Upper lobe of left lung (tissue), 6 donors: ENCODE measurements around the gene FAM180B. TPM values are rescaled to one million over a fixed set of nuclear protein-coding genes. Genes with fewer than 3 reads are reported as not detected.

Experiments
- ATAC-seq, 2 donors: fragments of 200-7000 bp; cut with Tn5 transposase; one replicate each; pipeline ENCODE4 v1.9.1; 2022; ENCODE audit warnings: mild to moderate bottlenecking in 2 of 2, moderate library complexity in 2 of 2; ENCODE audit not compliant: low FRiP score in 2 of 2
- DNase-seq, 2 donors: peaks; one replicate each; pipeline ENCODE4 v3.0.0-alpha.2; 2019 to 2020
- H3K27ac ChIP-seq, 4 donors: fragments of 200-600 bp; sonication (generic); one replicate each; pipeline ENCODE4 v1.5.1; 2016 to 2019
- H3K27me3 ChIP-seq, 4 donors: fragments of 200-600 bp; sonication (generic); one replicate each; pipeline ENCODE4 v1.5.1; 2017 to 2019
- H3K36me3 ChIP-seq, 4 donors: fragments of 200-600 bp; sonication (generic); one replicate each; pipeline ENCODE4 v1.5.1; 2016 to 2019
- H3K4me1 ChIP-seq, 4 donors: fragments of 200-600 bp; sonication (generic); one replicate each; pipeline ENCODE4 v1.5.1; 2018 to 2019
- H3K4me3 ChIP-seq, 4 donors: fragments of 200-600 bp; sonication (generic); one replicate each; pipeline ENCODE4 v1.5.1; 2017 to 2019; ENCODE audit warnings: mild to moderate bottlenecking in 2 of 4, moderate library complexity in 1 of 4
- H3K9me3 ChIP-seq, 4 donors: fragments of 200-600 bp; sonication (generic); one replicate each; pipeline ENCODE4 v1.5.1; 2018 to 2019
- EP300 ChIP-seq, 4 donors: sonication (generic); formaldehyde crosslinking; IDR thresholded peaks; one replicate each; pipeline ENCODE4 v1.5.1; 2017; ENCODE audit warnings: antibody characterized with exemption in 4 of 4, control low read depth in 2 of 4
- POLR2A ChIP-seq, 4 donors: fragments of 450-650 bp; IDR thresholded peaks; one replicate each; pipeline ENCODE4 v1.5.1; 2016 to 2017; ENCODE audit warnings: antibody characterized with exemption in 4 of 4, mild to moderate bottlenecking in 2 of 4
- POLR2AphosphoS5 ChIP-seq, 2 donors: sonication (generic); formaldehyde crosslinking; IDR thresholded peaks; one replicate each; pipeline ENCODE4 v1.5.1; 2017; ENCODE audit warnings: antibody characterized with exemption in 2 of 2
- WGBS, 2 donors: methylation state at CpG; one replicate each; pipeline ENCODE4 v1.1.5; 2017 to 2018; 5-methylcytosine and 5-hydroxymethylcytosine counted together
- total RNA-seq, 6 donors: library from RNA; depleted of rRNA in 4 of 6; stranded (reverse); fragments of >200 nt in 4 of 6; gene quantifications; one replicate each; pipeline versions ENCODE4 v1.1.0 to v1.2.1, GENCODE V29; 2016 to 2021
- TF ChIP-seq, protein P1 (sequence below), 6 experiments: fragments of 450-650 bp in 4 of 6; fragments of 200-600 bp in 2 of 6; sonication (generic) in 2 of 6; IDR thresholded peaks; one replicate each; pipeline ENCODE4 v1.5.1; 2016 to 2019; ENCODE audit warnings: antibody characterized with exemption in 6 of 6
- donor health status: DM: no; HTN: no; CAD: no; lungs with moderate emphysema.
- donor health status: DM: no; HTN: yes; CAD: no; lungs with severe emphysema.

The FAM180B gene
- total RNA-seq, 6 donors from 2014 or later = 0.14 to 0.30 TPM; not detected in 4

- WGBS, 2 donors = 57 to 63% methylated on average over 4 of the region's 4 CpGs
- no peak for DNase-seq
- peaks cover 0 to 28% (median 13%) of the 10 kb centered on the region in 4 donors for H3K27me3 ChIP-seq
- H3K4me3 ChIP-seq = no peak overlapping the region
- no peaks in the 10 kb centered on the region for H3K36me3 ChIP-seq
- H3K4me1 ChIP-seq = peaks cover 10 to 26% (median 11%) of the 10 kb centered on the region in 4 donors
- H3K27ac ChIP-seq = no peak overlapping the region
- TF ChIP-seq EP300 (IDR thresholded peaks at IDR 0.05) (no peak), POLR2AphosphoS5 (IDR thresholded peaks at IDR 0.05) (no peak), POLR2A (IDR thresholded peaks at IDR 0.05) (no peak)
- TF ChIP-seq, protein P1, sequence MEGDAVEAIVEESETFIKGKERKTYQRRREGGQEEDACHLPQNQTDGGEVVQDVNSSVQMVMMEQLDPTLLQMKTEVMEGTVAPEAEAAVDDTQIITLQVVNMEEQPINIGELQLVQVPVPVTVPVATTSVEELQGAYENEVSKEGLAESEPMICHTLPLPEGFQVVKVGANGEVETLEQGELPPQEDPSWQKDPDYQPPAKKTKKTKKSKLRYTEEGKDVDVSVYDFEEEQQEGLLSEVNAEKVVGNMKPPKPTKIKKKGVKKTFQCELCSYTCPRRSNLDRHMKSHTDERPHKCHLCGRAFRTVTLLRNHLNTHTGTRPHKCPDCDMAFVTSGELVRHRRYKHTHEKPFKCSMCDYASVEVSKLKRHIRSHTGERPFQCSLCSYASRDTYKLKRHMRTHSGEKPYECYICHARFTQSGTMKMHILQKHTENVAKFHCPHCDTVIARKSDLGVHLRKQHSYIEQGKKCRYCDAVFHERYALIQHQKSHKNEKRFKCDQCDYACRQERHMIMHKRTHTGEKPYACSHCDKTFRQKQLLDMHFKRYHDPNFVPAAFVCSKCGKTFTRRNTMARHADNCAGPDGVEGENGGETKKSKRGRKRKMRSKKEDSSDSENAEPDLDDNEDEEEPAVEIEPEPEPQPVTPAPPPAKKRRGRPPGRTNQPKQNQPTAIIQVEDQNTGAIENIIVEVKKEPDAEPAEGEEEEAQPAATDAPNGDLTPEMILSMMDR (IDR thresholded peaks at IDR 0.05) = no peak
- no peak for ATAC-seq
- H3K9me3 ChIP-seq = no peaks in the 10 kb centered on the region
Measured at GRCh38 chr11:47592251-47592650, 5.8 kb downstream of the FAM180B start.

DNA sequence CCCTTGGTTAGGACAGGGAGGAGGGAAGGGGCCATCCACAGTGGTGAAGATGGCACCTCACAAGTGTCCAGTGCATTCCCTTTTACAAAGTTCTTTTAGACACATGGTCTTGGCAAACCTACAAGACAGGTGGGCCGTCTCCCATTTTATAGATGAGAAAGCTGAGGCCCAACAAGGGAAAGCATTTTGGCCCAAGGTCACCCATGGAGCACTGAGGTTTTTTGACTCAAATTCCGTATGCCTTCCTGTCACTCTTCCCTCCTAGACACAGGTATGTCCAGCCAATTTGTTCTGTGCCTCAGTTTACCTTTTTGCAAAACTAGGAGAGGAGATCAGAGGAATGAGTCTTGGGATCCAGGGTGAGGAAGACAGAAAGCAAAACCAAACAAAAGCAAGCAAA, 6.5 kb downstream of the FAM180B start:
- Histone ChIP-seq H3K36me3 (no peaks in the 10 kb centered on the region), H3K27ac (no peak overlapping the region), H3K4me1 (peaks cover 10 to 20% (median 11%) of the 10 kb centered on the region in 4 donors), H3K4me3 (no peak overlapping the region), H3K9me3 (no peaks in the 10 kb centered on the region), H3K27me3 (peaks cover 0 to 28% (median 13%) of the 10 kb centered on the region in 4 donors)
- DNase-seq (no peak), ATAC-seq (no peak)
- 57 to 68% methylated on average over 2 of the region's 2 CpGs for WGBS, 2 donors
- TF ChIP-seq EP300 (IDR thresholded peaks at IDR 0.05) = no peak
- TF ChIP-seq, protein P1 (IDR thresholded peaks at IDR 0.05) = no peak
- no peak for TF ChIP-seq POLR2AphosphoS5 (IDR thresholded peaks at IDR 0.05)
- TF ChIP-seq POLR2A (IDR thresholded peaks at IDR 0.05) = no peak

DNA sequence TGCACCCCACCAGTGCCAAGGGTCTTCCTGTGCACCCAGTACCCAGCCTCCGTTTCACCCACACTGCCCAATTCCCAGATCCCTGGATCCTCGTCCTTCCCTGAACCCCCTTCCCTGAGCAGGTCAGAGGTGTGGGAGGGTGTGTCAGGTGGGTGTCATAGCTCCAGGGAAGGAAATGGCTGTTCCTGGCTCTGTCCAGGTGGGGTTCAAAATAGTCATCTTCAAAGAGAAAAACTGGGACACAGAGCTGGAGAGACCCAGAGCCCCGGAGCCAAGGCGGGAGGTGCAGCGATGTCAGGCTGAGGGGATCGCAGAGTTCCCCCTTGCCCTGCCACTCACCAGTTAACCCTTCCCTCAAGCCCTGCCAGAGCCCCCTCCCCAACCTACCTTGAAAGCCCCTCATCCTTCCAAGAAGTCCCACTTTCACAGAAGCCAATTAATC, 7.0 kb downstream of the FAM180B start:
- Histone ChIP-seq H3K9me3 (no peaks in the 10 kb centered on the region), H3K4me3 (peak overlapping the region in 1 of 4 donors; percentile 29), H3K36me3 (no peaks in the 10 kb centered on the region), H3K27me3 (peaks cover 0 to 28% (median 13%) of the 10 kb centered on the region in 4 donors), H3K27ac (no peak overlapping the region), H3K4me1 (peaks cover 10 to 20% (median 11%) of the 10 kb centered on the region in 4 donors)
- ATAC-seq = no peak
- WGBS, 2 donors = 6 to 10% methylated on average over 4 to 6 of the region's 6 CpGs
- TF ChIP-seq POLR2A (IDR thresholded peaks at IDR 0.05) = no peak
- TF ChIP-seq POLR2AphosphoS5 (IDR thresholded peaks at IDR 0.05) = no peak
- TF ChIP-seq, protein P1 (IDR thresholded peaks at IDR 0.05) = no peak
- TF ChIP-seq EP300 (IDR thresholded peaks at IDR 0.05) = no peak
- no peak for DNase-seq

- Histone ChIP-seq H3K27ac (no peak within 1 kb of the TSS), H3K9me3 (no peaks in the 10 kb centered on the region), H3K27me3 (peaks cover 0 to 28% (median 13%) of the 10 kb centered on the region in 4 donors), H3K4me3 (peak within 1 kb of the TSS in 3 of 4 donors; percentile 4 to 29 (median 20)), H3K4me1 (peaks cover 10 to 20% (median 11%) of the 10 kb centered on the region in 4 donors), H3K36me3 (no peaks in the 10 kb centered on the region)
- DNase-seq (peak in 1 of 2 donors; percentile 77), ATAC-seq (peak in 1 of 2 donors; percentile 14)
- 3 to 4% methylated on average over 22 to 46 of the region's 48 CpGs for WGBS, 2 donors
- no peak for TF ChIP-seq POLR2AphosphoS5 (IDR thresholded peaks at IDR 0.05)
- no peak for TF ChIP-seq POLR2A (IDR thresholded peaks at IDR 0.05)
- TF ChIP-seq EP300 (IDR thresholded peaks at IDR 0.05) = no peak
- TF ChIP-seq, protein P1 (IDR thresholded peaks at IDR 0.05) = no peak
Measured at GRCh38 chr11:47593934-47594855, 7.7 kb downstream of the FAM180B start, which contains the start of gene C1QTNF4. TSS of gene C1QTNF4 (minus strand) at chr11:47594411. CDS start at chr11:47590810, 3,601 bp downstream.
